ENCODE results near the gene CADM1. TPM values are rescaled to one million over a fixed set of nuclear protein-coding genes. Genes with fewer than 3 reads are reported as not detected.

CADM1 gene
- total RNA-seq, 2 experiments from 2014 or later, result 59.7 to 89.7 TPM

DNA sequence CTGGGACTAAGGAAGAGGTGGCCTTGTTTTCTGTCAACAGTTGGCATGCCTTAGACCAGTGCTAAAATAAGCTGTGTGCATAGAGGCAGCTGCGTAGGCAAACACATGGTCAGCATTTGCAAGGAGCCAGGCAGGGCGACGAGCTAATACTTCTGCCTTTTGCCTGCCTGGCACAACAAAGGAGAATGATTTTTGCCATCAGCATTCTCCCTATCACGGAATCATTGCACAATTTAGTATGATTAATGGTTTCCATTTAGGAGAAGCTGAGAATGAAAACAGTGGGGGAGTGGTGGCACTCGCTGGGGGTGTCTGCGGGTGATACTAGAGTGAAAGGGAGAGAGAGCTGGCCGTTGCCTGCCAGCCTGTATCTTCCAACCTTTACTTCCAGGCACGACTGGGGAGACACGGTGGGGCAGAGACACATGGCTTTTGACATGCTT lies 336.0 kb downstream of the CADM1 start:
- no peak overlapping the region for H3K27ac ChIP-seq (ENCODE audit: low read depth, low read length, poor library complexity, severe bottlenecking)
- H3K4me2 ChIP-seq (ENCODE audit: low read length), result no peak overlapping the region
- BruUV-seq (replicated peaks), result no TSS peak
- H4K20me1 ChIP-seq (ENCODE audit: insufficient read depth, low read length), result 0 out of 2 replicates have a peak, but pooled peaks cover 3% of the 10 kb centered on the region
- no peaks in the 10 kb centered on the region for H3K79me2 ChIP-seq (ENCODE audit: insufficient read depth, low read depth, low read length)
- no peaks in the 10 kb centered on the region for H3K36me3 ChIP-seq (ENCODE audit: insufficient read depth, low read length)
- DNase-seq (ENCODE audit: low spot score), result no peak
- no peak overlapping the region for H3K4me3 ChIP-seq (ENCODE audit: low read depth, low read length, poor library complexity, severe bottlenecking)
- no peaks in the 10 kb centered on the region for H3K4me1 ChIP-seq (ENCODE audit: insufficient read depth, low read length, poor library complexity, severe bottlenecking)
- CTCF ChIA-PET (ENCODE audit: unreplicated experiment), result no interaction called here
- no peaks in the 10 kb centered on the region for H3K9me3 ChIP-seq (ENCODE audit: low read length)
- no peak overlapping the region for H2AFZ ChIP-seq (ENCODE audit: low read length)
- H3K9me2 ChIP-seq (ENCODE audit: insufficient read depth, low read length), result no peaks in the 10 kb centered on the region
- TF ChIP-seq, protein P1, sequence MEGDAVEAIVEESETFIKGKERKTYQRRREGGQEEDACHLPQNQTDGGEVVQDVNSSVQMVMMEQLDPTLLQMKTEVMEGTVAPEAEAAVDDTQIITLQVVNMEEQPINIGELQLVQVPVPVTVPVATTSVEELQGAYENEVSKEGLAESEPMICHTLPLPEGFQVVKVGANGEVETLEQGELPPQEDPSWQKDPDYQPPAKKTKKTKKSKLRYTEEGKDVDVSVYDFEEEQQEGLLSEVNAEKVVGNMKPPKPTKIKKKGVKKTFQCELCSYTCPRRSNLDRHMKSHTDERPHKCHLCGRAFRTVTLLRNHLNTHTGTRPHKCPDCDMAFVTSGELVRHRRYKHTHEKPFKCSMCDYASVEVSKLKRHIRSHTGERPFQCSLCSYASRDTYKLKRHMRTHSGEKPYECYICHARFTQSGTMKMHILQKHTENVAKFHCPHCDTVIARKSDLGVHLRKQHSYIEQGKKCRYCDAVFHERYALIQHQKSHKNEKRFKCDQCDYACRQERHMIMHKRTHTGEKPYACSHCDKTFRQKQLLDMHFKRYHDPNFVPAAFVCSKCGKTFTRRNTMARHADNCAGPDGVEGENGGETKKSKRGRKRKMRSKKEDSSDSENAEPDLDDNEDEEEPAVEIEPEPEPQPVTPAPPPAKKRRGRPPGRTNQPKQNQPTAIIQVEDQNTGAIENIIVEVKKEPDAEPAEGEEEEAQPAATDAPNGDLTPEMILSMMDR (conservative IDR thresholded peaks at IDR 0.05; ENCODE audit: low read length), result no peak
- TF ChIP-seq EZH2phosphoT487 (IDR thresholded peaks at IDR 0.05; ENCODE audit: borderline replicate concordance, low read depth, low read length), result no peak
- POLR2A ChIA-PET, result interaction anchor here (0.6 to 0.9 kb wide), 2 partner anchors 12 to 533 kb away, joined by 3 read pairs; no protein-coding TSS in a partner anchor
- intact Hi-C loops (cut with micrococcal nuclease; ENCODE audit: unreplicated experiment), result no loop called here

DNA sequence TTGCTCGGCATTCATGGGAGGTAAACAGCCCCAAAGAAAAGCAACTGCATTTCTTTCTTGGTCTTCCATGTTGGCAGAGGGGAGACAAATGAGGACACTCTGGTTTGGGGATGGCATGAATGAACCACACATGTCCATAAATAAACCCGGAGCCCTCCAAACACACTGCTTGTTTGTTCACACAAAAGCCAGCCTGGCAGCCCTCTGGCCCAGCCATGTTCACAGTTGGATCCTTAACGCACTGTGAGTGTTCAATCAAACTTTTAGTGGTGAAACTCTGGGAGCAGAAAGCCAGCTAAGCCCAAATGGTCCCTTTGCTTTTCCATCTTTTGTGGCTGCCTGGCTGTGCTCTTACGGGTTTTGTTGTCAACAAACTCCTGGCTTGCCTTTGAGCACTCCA lies 336.8 kb downstream of the CADM1 start:
- no peak overlapping the region for H3K4me3 ChIP-seq (ENCODE audit: low read depth, low read length, poor library complexity, severe bottlenecking)
- H2AFZ ChIP-seq (ENCODE audit: low read length), result no peak overlapping the region
- H4K20me1 ChIP-seq (ENCODE audit: insufficient read depth, low read length), result 0 out of 2 replicates have a peak, but pooled peaks cover 3% of the 10 kb centered on the region
- H3K9me3 ChIP-seq (ENCODE audit: low read length), result no peaks in the 10 kb centered on the region
- DNase-seq (ENCODE audit: low spot score), result no peak
- ChIA-PET POLR2A (interaction anchor here (0.9 kb wide), 1 partner anchor 13 kb away, joined by 3 read pairs; no protein-coding TSS in a partner anchor), CTCF (ENCODE audit: unreplicated experiment) (no interaction called here)
- intact Hi-C loops (cut with micrococcal nuclease; ENCODE audit: unreplicated experiment), result no loop called here
- no peaks in the 10 kb centered on the region for H3K4me1 ChIP-seq (ENCODE audit: insufficient read depth, low read length, poor library complexity, severe bottlenecking)
- no peaks in the 10 kb centered on the region for H3K9me2 ChIP-seq (ENCODE audit: insufficient read depth, low read length)
- no TSS peak for BruUV-seq (replicated peaks)
- H3K36me3 ChIP-seq (ENCODE audit: insufficient read depth, low read length), result no peaks in the 10 kb centered on the region
- no peaks in the 10 kb centered on the region for H3K79me2 ChIP-seq (ENCODE audit: insufficient read depth, low read depth, low read length)
- H3K27ac ChIP-seq (ENCODE audit: low read depth, low read length, poor library complexity, severe bottlenecking), result no peak overlapping the region
- TF ChIP-seq EZH2phosphoT487 (IDR thresholded peaks at IDR 0.05; ENCODE audit: borderline replicate concordance, low read depth, low read length), result no peak
- TF ChIP-seq, protein P1 (conservative IDR thresholded peaks at IDR 0.05; ENCODE audit: low read length), result no peak
- no peak overlapping the region for H3K4me2 ChIP-seq (ENCODE audit: low read length)

DNA sequence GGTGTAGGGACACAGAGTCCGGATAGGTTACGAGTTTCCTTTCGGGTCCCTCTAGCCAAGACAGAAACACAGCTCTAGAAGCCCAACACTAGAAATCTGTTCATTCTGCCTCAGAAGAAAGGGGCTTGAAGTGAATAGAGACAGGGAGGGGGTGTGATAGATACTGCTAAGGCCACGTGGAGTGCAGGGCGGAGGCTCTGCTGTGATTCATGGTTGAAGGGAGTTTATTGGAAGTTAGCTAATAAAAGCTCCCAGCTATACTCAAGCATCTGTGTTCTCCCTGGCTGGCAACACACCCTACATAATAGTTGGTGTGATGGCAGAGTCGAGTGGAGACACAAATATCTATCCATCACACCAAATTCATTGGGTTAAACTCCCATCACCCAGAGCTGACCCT lies 337.4 kb downstream of the CADM1 start:
- Histone ChIP-seq H3K79me2 (ENCODE audit: insufficient read depth, low read depth, low read length) (no peaks in the 10 kb centered on the region), H2AFZ (ENCODE audit: low read length) (no peak overlapping the region), H3K9me2 (ENCODE audit: insufficient read depth, low read length) (no peaks in the 10 kb centered on the region), H3K4me1 (ENCODE audit: insufficient read depth, low read length, poor library complexity, severe bottlenecking) (no peaks in the 10 kb centered on the region), H3K36me3 (ENCODE audit: insufficient read depth, low read length) (no peaks in the 10 kb centered on the region), H3K4me2 (ENCODE audit: low read length) (no peak overlapping the region), H3K9me3 (ENCODE audit: low read length) (no peaks in the 10 kb centered on the region), H4K20me1 (ENCODE audit: insufficient read depth, low read length) (0 out of 2 replicates have a peak, but pooled peaks cover 3% of the 10 kb centered on the region), H3K27ac (ENCODE audit: low read depth, low read length, poor library complexity, severe bottlenecking) (no peak overlapping the region), H3K4me3 (ENCODE audit: low read depth, low read length, poor library complexity, severe bottlenecking) (no peak overlapping the region)
- BruUV-seq (replicated peaks), result no TSS peak
- ChIA-PET POLR2A (no interaction called here), CTCF (ENCODE audit: unreplicated experiment) (no interaction called here)
- no peak for TF ChIP-seq EZH2phosphoT487 (IDR thresholded peaks at IDR 0.05; ENCODE audit: borderline replicate concordance, low read depth, low read length)
- TF ChIP-seq, protein P1 (conservative IDR thresholded peaks at IDR 0.05; ENCODE audit: low read length), result no peak
- DNase-seq (ENCODE audit: low spot score), result no peak
- intact Hi-C loops (cut with micrococcal nuclease; ENCODE audit: unreplicated experiment), result no loop called here
